Medulla oblongata (tissue), 1 donor: ENCODE results near the gene ARHGEF17.
A peak's percentile ranks its signal among the peaks of the same experiment; 100 is the strongest.

Source experiments
- DNase-seq: peaks from one replicate; pipeline ENCODE4 v3.0.0-alpha.2; 2015; ENCODE audit errors: extremely low spot score

ARHGEF17 gene

GRCh38 chr11:73327812-73328364 is 19.8 kb downstream of the ARHGEF17 start:
- no peak for DNase-seq

GRCh38 chr11:73330569-73331093 is 22.6 kb downstream of the ARHGEF17 start:
- no peak for DNase-seq

DNA sequence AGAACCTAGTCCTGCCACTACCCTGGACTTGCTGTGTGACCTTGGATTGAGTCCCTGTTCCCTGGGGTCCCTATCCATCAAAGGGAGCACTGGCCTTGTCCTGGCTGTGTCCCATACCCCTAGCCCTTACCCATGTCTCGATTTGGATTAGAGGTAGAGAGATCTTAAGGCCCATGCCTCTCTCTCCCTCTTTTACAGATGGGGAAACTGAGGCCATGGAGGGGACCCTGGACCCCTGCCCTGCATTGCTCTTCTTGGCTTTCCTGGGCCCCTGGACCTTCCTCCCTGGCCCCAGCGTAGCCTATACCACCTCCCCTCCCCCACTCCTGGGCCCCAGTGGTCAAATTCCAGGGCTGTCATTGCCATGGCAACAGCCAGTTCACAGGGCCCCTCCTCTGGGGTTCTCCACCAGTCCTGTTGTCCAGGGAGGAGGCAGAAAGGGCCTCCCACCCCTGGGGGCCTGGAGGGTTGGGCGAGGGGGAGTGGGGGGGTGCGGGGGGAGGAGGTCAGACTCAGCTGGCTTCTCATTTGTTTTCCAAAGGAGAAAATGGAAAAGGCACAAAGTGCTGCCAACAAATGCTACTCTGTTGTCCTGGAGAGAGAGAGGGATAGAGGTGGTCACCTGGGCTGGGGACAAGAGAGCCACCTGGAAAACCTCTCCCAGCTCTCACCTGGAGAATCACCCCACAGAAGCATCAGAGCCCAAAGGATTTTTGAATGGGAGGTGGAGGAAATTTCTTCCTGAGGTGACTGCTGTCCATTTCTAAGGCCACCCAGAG is 23.3 kb downstream of the ARHGEF17 start:
- no peak for DNase-seq

GRCh38 chr11:73333173-73333572 is 25.1 kb downstream of the ARHGEF17 start:
- no peak for DNase-seq

DNA sequence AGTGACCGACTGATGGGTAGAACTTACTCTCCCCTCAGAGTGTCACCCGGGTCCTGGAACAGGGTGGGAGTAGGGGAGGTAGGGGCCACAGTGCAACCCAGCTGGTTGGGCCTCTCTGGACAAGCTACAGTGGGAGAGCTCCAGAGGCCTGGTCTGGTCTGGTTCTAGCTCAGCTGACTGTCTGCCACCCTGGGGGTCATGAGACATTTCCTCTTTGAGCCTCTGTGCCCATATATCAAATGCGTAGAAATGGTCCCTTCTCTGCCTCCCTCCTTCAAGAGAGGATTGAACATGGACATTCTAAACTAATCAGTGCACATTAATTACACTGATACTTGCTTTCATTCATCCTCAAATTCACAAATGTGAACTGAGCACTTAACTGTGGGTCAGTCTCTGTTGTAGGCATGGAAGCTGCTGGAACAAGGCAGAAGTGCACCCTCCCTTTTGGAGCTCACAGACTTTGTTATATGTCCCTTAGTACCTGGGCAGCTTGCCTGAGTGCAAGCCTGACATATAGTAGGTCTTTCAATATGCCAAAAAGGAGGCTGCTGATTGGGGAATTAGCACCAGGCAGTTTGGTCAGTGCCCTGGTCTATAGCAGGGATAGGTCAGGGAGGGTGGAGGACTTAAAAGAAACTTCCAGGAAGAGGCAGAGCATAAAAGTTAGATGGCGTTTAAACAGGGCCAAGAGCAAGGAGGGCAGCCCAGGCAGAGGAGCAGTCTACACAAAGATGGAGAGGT is 25.7 kb downstream of the ARHGEF17 start:
- no peak for DNase-seq

GRCh38 chr11:73334384-73335203 is 26.5 kb downstream of the ARHGEF17 start:
- no peak for DNase-seq

GRCh38 chr11:73335204-73335923 is 27.3 kb downstream of the ARHGEF17 start:
- DNase-seq, result peak; percentile 91

DNA sequence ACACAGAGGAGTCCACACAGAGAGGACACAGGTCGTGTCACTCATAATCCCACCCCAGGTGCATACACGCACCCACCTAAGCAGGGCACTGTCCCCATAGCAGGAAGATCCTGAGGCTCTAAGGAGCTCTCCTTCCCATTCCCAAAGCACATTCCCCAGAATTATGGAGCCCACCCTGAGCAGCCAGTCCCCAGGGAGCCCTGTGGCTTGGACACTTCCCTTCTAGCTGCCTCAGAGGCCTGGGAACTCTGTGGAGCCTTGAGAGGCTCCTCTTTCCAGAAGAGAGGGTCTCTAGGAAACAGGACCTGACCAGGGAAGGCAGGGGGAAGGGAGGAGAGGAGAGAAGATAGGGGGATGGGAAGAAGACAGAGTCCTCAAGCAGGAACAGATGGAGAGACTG is 29.8 kb downstream of the ARHGEF17 start:
- no peak for DNase-seq

DNA sequence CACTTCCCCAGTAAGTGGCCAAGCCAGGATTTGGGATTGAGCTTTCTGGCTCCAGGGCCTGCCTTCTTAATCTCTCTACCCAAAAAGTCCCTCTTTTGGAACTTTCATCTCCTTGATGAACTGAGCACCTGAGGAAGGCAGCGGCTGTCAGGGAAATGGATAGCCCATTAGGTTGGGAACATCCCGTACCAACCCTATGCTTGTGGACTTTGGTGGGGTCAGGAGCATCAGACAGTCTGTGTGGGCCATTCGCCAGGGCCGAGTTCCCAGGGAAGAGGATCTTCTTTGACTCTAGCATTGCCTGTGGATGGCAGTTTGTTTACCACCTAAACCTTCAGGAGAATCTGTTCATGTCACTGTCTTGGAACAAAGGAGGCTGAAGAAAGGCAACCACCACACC is 30.2 kb downstream of the ARHGEF17 start:
- no peak for DNase-seq

DNA sequence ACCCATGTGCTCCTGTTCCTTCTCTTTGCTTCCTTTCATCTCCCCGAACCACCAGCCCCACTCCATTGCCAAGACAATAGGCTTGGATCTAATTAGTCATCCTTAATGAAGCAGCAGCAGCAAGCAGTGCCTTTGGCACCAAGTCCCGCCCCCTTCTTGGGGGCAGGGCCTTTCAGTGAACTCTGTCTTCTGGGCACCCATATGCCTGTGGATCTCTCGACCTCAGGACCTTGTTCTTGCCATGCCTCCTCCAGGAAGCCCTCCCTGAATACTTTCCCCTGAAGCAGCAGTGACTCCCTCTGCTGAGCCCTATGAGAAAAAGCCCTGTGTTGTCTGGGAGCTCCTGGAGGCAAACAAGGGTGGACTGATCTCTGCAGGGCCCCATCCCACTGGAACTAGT is 32.1 kb downstream of the ARHGEF17 start:
- DNase-seq, result no peak

DNA sequence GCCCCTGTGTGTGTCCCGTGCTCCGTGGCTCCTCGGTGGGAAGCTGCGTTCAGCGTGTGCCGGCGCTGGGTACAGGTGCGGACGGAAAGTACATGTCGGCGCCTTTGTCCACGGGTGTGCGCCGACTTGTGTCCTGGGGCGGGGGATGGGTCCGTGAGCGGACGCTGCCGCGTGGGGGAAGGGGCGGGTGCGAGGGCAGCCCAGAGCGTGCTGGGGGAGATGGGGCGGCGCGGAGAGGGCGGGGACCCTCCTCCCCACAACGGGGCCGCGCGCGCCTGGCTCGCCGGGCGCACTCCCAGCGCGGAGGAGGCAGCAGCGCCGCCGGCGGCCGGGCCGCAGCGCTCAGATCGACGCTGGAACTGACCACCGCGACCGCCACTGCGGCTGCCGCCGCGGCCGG is 34.6 kb downstream of the ARHGEF17 start:
- DNase-seq, result no peak

- DNase-seq, result no peak
Measured at GRCh38 chr11:73343076-73343873, 35.2 kb downstream of the ARHGEF17 start.

- peak; percentile 61 for DNase-seq
Measured at GRCh38 chr11:73344191-73344607, 36.1 kb downstream of the ARHGEF17 start.

DNA sequence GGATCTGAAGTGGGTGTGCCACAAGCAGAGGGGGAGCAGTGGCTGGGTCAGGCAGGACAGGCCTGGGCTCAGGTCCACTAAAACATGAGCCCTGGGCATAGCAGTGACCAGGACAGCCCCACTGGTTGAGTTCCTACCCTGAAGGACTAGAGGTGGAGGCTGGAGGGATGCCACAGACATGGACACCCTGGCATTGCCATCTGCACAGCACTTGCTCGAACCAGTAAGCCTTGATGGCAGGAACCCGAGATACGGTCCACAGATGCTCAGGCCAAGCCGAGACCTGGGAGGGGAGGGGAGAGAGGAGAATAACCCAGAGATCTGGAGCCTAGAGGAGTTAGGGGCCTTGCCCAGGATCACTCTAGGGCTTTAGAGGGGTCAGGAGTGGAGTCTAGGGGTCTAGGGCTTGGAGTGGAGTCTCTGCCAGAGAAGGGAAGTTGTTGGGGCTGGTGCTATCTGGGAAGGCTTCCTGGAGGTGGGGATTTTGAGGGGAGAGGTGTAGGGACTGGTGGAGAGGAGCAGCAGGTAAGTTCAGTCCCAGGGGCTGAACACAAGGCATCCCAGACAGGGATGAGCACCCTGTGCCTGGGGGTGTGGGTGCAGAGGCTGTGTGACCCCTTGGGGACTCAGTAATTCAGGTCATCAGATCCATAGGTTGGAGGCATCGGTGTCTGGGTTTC is 37.5 kb downstream of the ARHGEF17 start:
- no peak for DNase-seq

GRCh38 chr11:73346186-73346935 is 38.3 kb downstream of the ARHGEF17 start:
- no peak for DNase-seq

GRCh38 chr11:73347067-73347466 is 39.0 kb downstream of the ARHGEF17 start:
- no peak for DNase-seq

- no peak for DNase-seq
Measured at GRCh38 chr11:73348838-73349237, 40.8 kb downstream of the ARHGEF17 start.

DNA sequence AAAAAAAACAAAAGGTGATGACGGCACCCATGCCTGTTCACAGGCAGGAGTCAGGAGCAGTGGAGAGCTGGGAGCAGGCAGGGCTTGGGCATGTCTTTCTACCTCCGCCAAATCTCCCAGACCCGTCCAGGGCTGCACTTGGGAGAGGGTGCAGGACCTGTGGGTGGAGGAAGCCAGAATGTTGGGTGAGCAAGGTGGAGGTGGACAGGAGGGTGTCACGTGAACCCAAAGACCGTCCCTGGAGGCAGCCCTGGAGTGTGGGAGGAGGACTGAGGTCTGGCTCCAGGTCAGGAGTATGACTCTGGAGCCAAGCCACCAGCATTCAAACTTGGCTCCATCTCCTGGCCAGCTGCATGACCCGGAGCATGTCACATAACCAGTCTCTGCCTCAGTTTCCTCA is 41.6 kb downstream of the ARHGEF17 start:
- no peak for DNase-seq
